ENCODE results near the gene KLHDC9. TPM values are rescaled to one million over a fixed set of nuclear protein-coding genes. Genes with fewer than 3 reads are reported as not detected.

The KLHDC9 gene
- total and polyA plus RNA-seq, 2 of the 13 experiments (the other 11 are each of a cell fraction or from before 2014, with no cell fraction given) = 2.9 TPM

DNA sequence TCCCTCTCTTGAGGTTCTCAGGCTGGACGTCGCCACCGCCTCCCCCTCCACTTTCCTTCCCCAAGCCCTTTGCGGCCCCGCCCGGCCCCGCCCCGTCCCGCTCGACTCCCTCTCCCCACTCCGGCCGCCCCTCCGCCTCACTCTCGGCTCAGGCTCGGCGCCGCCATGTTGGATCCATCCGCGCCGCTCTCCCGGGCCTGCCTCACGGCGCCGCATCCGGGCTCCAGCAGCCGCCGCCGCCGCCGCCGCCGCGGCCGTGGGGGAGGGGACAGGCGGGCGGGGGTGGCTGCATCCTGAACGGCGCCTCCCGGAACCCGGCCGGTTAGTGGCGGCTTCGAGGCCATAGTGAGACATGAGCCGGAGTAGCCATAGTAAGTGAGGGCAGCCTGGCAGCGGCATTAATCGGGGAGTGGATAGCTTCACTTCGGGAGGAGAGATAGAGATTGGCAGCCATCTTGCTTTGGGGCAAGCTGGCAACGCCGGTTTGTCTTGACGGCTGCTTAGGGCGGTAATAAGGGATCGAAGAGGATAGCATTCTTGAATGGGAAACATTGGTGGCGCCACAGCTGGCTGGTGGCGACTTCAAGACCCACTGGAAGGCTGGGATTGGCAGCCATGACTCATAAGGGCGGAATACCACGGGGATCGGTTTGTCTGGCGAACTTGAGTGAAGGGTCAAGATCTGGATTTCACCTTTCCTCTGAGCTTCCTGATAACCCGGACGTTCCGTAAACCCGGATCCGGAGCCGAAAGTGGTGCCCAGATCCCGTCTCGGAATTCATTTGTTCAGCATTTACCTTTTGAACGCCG lies 34.5 kb downstream of the KLHDC9 start, which contains the start of gene DEDD (continued):
- TF ChIP-seq, protein P1, sequence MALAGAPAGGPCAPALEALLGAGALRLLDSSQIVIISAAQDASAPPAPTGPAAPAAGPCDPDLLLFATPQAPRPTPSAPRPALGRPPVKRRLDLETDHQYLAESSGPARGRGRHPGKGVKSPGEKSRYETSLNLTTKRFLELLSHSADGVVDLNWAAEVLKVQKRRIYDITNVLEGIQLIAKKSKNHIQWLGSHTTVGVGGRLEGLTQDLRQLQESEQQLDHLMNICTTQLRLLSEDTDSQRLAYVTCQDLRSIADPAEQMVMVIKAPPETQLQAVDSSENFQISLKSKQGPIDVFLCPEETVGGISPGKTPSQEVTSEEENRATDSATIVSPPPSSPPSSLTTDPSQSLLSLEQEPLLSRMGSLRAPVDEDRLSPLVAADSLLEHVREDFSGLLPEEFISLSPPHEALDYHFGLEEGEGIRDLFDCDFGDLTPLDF (CRISPR knock-in tag; IDR thresholded peaks at IDR 0.05) = 0 out of 2 replicates have a peak, but pooled peaks have one; percentile 21
- no peak for TF ChIP-seq SMYD3 (CRISPR knock-in tag; IDR thresholded peaks at IDR 0.05)
- no peak for TF ChIP-seq REL (CRISPR knock-in tag; conservative IDR thresholded peaks at IDR 0.05)
- no peak for TF ChIP-seq HNRNPUL1 (IDR thresholded peaks at IDR 0.05; ENCODE audit: low read depth, low read length)
- TF ChIP-seq MIER3 (CRISPR knock-in tag; IDR thresholded peaks at IDR 0.05; ENCODE audit: borderline replicate concordance) = peak; percentile 62; the same call in 1 of the 2 replicates
- TF ChIP-seq ZSCAN31 (CRISPR knock-in tag; IDR thresholded peaks at IDR 0.05; ENCODE audit: low read depth) = peak; percentile 74
- 0 out of 2 replicates have a peak, but pooled peaks have one; percentile 6 for TF ChIP-seq DR1 (CRISPR knock-in tag; IDR thresholded peaks at IDR 0.05)
- TF ChIP-seq SIX1 (CRISPR knock-in tag; IDR thresholded peaks at IDR 0.05; ENCODE audit: borderline replicate concordance) = no peak
- peak; percentile 27 for TF ChIP-seq TEAD3 (CRISPR knock-in tag; optimal IDR thresholded peaks at IDR 0.05; ENCODE audit: borderline replicate concordance)
- TF ChIP-seq ZNF230 (CRISPR knock-in tag; IDR thresholded peaks at IDR 0.05) = peak; percentile 35; the same call in 1 of the 2 replicates
- TF ChIP-seq, protein P2, sequence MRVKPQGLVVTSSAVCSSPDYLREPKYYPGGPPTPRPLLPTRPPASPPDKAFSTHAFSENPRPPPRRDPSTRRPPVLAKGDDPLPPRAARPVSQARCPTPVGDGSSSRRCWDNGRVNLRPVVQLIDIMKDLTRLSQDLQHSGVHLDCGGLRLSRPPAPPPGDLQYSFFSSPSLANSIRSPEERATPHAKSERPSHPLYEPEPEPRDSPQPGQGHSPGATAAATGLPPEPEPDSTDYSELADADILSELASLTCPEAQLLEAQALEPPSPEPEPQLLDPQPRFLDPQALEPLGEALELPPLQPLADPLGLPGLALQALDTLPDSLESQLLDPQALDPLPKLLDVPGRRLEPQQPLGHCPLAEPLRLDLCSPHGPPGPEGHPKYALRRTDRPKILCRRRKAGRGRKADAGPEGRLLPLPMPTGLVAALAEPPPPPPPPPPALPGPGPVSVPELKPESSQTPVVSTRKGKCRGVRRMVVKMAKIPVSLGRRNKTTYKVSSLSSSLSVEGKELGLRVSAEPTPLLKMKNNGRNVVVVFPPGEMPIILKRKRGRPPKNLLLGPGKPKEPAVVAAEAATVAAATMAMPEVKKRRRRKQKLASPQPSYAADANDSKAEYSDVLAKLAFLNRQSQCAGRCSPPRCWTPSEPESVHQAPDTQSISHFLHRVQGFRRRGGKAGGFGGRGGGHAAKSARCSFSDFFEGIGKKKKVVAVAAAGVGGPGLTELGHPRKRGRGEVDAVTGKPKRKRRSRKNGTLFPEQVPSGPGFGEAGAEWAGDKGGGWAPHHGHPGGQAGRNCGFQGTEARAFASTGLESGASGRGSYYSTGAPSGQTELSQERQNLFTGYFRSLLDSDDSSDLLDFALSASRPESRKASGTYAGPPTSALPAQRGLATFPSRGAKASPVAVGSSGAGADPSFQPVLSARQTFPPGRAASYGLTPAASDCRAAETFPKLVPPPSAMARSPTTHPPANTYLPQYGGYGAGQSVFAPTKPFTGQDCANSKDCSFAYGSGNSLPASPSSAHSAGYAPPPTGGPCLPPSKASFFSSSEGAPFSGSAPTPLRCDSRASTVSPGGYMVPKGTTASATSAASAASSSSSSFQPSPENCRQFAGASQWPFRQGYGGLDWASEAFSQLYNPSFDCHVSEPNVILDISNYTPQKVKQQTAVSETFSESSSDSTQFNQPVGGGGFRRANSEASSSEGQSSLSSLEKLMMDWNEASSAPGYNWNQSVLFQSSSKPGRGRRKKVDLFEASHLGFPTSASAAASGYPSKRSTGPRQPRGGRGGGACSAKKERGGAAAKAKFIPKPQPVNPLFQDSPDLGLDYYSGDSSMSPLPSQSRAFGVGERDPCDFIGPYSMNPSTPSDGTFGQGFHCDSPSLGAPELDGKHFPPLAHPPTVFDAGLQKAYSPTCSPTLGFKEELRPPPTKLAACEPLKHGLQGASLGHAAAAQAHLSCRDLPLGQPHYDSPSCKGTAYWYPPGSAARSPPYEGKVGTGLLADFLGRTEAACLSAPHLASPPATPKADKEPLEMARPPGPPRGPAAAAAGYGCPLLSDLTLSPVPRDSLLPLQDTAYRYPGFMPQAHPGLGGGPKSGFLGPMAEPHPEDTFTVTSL (CRISPR knock-in tag; IDR thresholded peaks at IDR 0.05; ENCODE audit: borderline replicate concordance) = no peak
- TF ChIP-seq, protein P3, sequence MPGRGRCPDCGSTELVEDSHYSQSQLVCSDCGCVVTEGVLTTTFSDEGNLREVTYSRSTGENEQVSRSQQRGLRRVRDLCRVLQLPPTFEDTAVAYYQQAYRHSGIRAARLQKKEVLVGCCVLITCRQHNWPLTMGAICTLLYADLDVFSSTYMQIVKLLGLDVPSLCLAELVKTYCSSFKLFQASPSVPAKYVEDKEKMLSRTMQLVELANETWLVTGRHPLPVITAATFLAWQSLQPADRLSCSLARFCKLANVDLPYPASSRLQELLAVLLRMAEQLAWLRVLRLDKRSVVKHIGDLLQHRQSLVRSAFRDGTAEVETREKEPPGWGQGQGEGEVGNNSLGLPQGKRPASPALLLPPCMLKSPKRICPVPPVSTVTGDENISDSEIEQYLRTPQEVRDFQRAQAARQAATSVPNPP (CRISPR knock-in tag; IDR thresholded peaks at IDR 0.05) = peak; percentile 35; the same call in 1 of the 2 replicates
- no peak for TF ChIP-seq SOX13 (IDR thresholded peaks at IDR 0.05)
- TF ChIP-seq SOX13 (CRISPR knock-in tag; conservative IDR thresholded peaks at IDR 0.05 in 1 of 2, IDR thresholded peaks at IDR 0.05 in 1 of 2) = peak in 1 of 2 experiments; percentile 15; a peak in 1 of 4 replicates
- TF ChIP-seq GABPA (IDR thresholded peaks at IDR 0.05; ENCODE audit: low read depth, low read length) = peak; percentile 63
- TF ChIP-seq GABPA (CRISPR knock-in tag; IDR thresholded peaks at IDR 0.05; ENCODE audit: low read depth) = peak; percentile 85
- peak in 1 of 2 experiments; percentile 51; a peak in 2 of 4 replicates for TF ChIP-seq POLR2A (IDR thresholded peaks at IDR 0.05; ENCODE audit: insufficient read depth in 1 of 2, low read depth in 2 of 2, low read length in 2 of 2)
- no peak; the same call in 1 of the 2 replicates for TF ChIP-seq ARID2 (CRISPR knock-in tag; IDR thresholded peaks at IDR 0.05; ENCODE audit: borderline replicate concordance)
- TF ChIP-seq SIX4 (CRISPR knock-in tag; IDR thresholded peaks at IDR 0.05) = no peak
- 0 out of 2 replicates have a peak, but pooled peaks have one; percentile 19 for TF ChIP-seq ZNF350 (CRISPR knock-in tag; IDR thresholded peaks at IDR 0.05; ENCODE audit: borderline replicate concordance, low read depth)
- TF ChIP-seq ZMAT3 (CRISPR knock-in tag; conservative IDR thresholded peaks at IDR 0.05) = no peak
- TF ChIP-seq ZNF264 (CRISPR knock-in tag; IDR thresholded peaks at IDR 0.05) = 0 out of 2 replicates have a peak, but pooled peaks have one; percentile 52

All from HepG2 (cell line).